ENCODE data around the gene OSBPL6. TPM values are rescaled to one million over a fixed set of nuclear protein-coding genes. Genes with fewer than 3 reads are reported as not detected.

OSBPL6 gene
- total RNA-seq, 4 donors from 2014 or later, result 1.8 to 3.3 (median 2.3) TPM

DNA sequence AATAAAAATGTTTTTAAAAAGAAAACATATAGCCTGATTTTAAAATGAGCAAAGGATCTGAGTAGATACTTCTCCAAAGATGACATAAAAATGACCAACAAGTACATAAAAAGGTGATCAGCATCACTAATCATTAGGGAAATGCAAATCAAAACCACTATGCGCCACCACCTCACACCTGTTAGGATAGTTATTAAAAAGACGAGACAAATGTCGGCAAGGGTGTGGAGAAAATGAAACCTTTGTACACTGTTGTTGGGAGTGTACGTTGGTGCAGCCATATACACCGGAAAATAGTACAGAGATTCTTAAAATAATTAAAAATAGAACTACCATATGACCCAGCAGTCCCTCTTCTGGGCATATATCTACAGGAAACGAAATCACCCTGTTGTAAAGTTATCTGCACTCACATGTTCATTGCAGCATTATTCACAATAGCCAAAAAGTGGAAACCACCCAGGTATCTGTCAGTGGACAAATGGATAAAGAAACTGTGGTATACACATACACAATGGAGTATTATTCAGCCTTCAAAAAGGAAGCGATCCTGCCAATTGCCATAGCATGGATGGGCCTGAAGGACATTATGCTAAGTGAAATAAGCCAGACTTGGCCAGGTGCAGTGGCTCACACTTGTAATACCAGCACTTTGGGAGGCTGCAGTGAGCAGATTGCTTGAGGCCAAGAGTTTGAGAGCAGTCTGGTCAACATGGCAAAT is 165.0 kb downstream of the OSBPL6 start:
- H3K27me3 ChIP-seq, result no peaks in the 10 kb centered on the region
- H3K4me1 ChIP-seq, result no peaks in the 10 kb centered on the region
- peaks cover 0 to 11% (median 2%) of the 10 kb centered on the region in 4 donors for H3K9me3 ChIP-seq
- no peak for DNase-seq (ENCODE audit: extremely low spot score)
- H3K36me3 ChIP-seq, result no peaks in the 10 kb centered on the region
- H3K4me3 ChIP-seq, result no peak overlapping the region
- TF ChIP-seq EP300 (IDR thresholded peaks at IDR 0.05) (no peak), POLR2A (IDR thresholded peaks at IDR 0.05; ENCODE audit: low read depth) (no peak), POLR2AphosphoS5 (IDR thresholded peaks at IDR 0.05) (no peak)
- TF ChIP-seq, protein P1, sequence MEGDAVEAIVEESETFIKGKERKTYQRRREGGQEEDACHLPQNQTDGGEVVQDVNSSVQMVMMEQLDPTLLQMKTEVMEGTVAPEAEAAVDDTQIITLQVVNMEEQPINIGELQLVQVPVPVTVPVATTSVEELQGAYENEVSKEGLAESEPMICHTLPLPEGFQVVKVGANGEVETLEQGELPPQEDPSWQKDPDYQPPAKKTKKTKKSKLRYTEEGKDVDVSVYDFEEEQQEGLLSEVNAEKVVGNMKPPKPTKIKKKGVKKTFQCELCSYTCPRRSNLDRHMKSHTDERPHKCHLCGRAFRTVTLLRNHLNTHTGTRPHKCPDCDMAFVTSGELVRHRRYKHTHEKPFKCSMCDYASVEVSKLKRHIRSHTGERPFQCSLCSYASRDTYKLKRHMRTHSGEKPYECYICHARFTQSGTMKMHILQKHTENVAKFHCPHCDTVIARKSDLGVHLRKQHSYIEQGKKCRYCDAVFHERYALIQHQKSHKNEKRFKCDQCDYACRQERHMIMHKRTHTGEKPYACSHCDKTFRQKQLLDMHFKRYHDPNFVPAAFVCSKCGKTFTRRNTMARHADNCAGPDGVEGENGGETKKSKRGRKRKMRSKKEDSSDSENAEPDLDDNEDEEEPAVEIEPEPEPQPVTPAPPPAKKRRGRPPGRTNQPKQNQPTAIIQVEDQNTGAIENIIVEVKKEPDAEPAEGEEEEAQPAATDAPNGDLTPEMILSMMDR (IDR thresholded peaks at IDR 0.05), result no peak
- intact Hi-C loops (cut with DNase I), result no loop called here
- 82% methylated on average over 7 of the region's 7 CpGs for WGBS
- H3K27ac ChIP-seq (replicated peaks in 1 of 4), result no peak overlapping the region

- Histone ChIP-seq H3K4me1 (no peaks in the 10 kb centered on the region), H3K27me3 (no peaks in the 10 kb centered on the region), H3K9me3 (peaks cover 0 to 11% (median 2%) of the 10 kb centered on the region in 4 donors), H3K27ac (replicated peaks in 1 of 4) (no peak overlapping the region), H3K36me3 (no peaks in the 10 kb centered on the region), H3K4me3 (no peak overlapping the region)
- no peak for DNase-seq (ENCODE audit: extremely low spot score)
- WGBS, result 91% methylated on average over 4 of the region's 4 CpGs
- intact Hi-C loops (cut with DNase I), result no loop called here
- TF ChIP-seq EP300 (IDR thresholded peaks at IDR 0.05) (no peak), POLR2A (IDR thresholded peaks at IDR 0.05; ENCODE audit: low read depth) (no peak), POLR2AphosphoS5 (IDR thresholded peaks at IDR 0.05) (no peak)
- TF ChIP-seq, protein P1 (IDR thresholded peaks at IDR 0.05), result no peak
Observed at GRCh38 chr2:178361588-178361987, 167.3 kb downstream of the OSBPL6 start.

GRCh38 chr2:178363252-178363651 is 168.9 kb downstream of the OSBPL6 start:
- Histone ChIP-seq H3K4me3 (no peak overlapping the region), H3K4me1 (no peaks in the 10 kb centered on the region), H3K36me3 (no peaks in the 10 kb centered on the region), H3K27me3 (no peaks in the 10 kb centered on the region), H3K9me3 (no peaks in the 10 kb centered on the region), H3K27ac (replicated peaks in 1 of 4) (no peak overlapping the region)
- TF ChIP-seq, protein P1 (IDR thresholded peaks at IDR 0.05), result no peak
- TF ChIP-seq POLR2AphosphoS5 (IDR thresholded peaks at IDR 0.05), result no peak
- no peak for TF ChIP-seq POLR2A (IDR thresholded peaks at IDR 0.05; ENCODE audit: low read depth)
- TF ChIP-seq EP300 (IDR thresholded peaks at IDR 0.05), result no peak
- DNase-seq (ENCODE audit: extremely low spot score), result no peak
- WGBS, result 91% methylated on average over 7 of the region's 7 CpGs
- intact Hi-C loops (cut with DNase I), result no loop called here

DNA sequence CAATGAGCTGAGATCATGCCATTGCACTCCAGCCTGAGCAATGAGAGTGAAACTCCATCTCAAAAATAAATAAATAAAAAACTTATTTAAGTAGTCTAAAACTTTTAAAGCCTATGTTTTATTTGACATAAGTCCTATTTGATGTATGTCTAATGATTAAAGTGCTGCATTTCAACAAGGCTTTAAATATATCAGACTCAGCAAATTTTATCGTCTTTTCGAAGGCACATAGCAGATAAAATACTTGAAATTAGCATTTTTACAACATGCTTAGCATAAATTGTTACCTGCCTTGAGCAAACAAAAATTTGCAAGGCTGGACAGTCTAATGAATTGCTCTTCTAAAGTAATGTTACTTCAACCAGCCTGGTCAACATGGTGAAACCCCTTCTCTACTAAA is 170.8 kb downstream of the OSBPL6 start:
- Histone ChIP-seq H3K27me3 (no peaks in the 10 kb centered on the region), H3K9me3 (no peaks in the 10 kb centered on the region), H3K4me1 (no peaks in the 10 kb centered on the region), H3K4me3 (no peak overlapping the region), H3K36me3 (no peaks in the 10 kb centered on the region), H3K27ac (replicated peaks in 1 of 4) (no peak overlapping the region)
- DNase-seq (ENCODE audit: extremely low spot score), result no peak
- 91% methylated on average over 2 of the region's 2 CpGs for WGBS
- intact Hi-C loops (cut with DNase I), result no loop called here
- TF ChIP-seq, protein P1 (IDR thresholded peaks at IDR 0.05), result no peak
- TF ChIP-seq POLR2AphosphoS5 (IDR thresholded peaks at IDR 0.05), result no peak

DNA sequence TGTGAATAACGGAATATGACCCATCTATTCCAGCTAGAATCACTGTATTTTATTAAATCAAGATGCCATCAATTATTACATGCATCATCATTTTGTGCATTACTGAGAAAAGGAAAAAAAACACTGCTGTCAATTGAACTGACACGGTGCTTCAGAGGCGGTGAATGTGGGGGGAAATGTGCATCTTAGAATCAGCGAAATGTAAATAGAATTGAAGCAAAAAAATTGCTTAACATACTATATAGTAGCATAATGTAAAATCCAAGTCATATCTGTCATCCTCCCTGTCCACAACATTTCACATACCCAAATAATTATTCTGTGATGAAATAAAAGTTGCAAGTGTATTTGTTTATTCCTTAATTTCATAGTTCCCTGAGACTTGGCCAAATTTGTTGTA is 172.1 kb downstream of the OSBPL6 start:
- no peak overlapping the region for H3K4me3 ChIP-seq
- TF ChIP-seq, protein P1 (IDR thresholded peaks at IDR 0.05), result no peak
- H3K4me1 ChIP-seq, result no peaks in the 10 kb centered on the region
- no peaks in the 10 kb centered on the region for H3K27me3 ChIP-seq
- WGBS, result 90% methylated on average over 4 of the region's 4 CpGs
- H3K27ac ChIP-seq (replicated peaks in 1 of 4), result no peak overlapping the region
- intact Hi-C loops (cut with DNase I), result no loop called here
- no peak for DNase-seq (ENCODE audit: extremely low spot score)
- H3K9me3 ChIP-seq, result no peaks in the 10 kb centered on the region
- H3K36me3 ChIP-seq, result no peaks in the 10 kb centered on the region
